ENCODE data around the gene HNRNPDL.
"Not testable (repeated sequence)": the region's sequence is repeated elsewhere in the genome, so short reads cannot be mapped to it uniquely, and the experiment has no call there.

Gene HNRNPDL

DNA sequence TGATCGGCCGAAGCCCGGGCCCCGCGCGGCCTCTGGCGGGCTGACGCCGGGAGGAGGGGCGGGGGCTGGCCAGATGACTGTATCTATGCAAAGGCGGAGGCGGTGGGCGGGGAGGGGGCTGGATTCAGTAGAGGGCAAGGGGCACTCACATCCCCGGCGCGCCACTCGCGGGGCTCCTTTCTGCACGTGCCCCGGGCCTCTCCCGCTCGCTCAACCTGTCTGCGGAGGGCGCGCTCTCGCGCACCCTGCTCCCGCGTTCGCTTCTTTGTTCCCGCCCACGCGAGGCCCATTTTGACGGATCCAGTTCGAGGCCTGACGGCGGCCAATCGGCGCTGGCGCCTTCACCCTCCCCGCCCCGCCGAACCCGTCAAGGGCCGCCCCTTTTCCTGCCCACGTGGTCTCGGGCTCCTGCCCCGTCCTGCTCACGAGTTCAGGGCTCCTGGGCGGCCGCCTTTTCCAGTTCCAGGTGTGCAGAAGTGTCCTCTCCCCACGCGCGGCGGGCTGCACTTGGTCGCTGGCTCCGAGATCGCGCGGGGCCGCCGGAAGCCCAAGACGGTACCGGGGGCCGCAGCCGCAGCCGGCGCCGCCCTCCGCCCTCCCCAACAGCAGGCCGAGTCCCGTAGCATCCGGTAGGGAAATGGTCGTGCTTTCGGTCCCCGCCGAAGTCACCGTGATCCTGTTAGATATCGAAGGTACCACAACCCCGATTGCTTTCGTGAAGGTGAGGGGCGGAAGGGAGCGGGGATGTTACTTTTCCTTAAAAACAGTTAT, at the start of gene HNRNPDL, which contains the start of gene ENOPH1:
Gene HNRNPDL (minus strand): TSS at position 270 of the 771 bp plus-strand sequence. CDS start 772 bp downstream, outside the sequence.
Gene ENOPH1 (plus strand): TSS at position 398 of the 771 bp plus-strand sequence. CDS start 240 bp downstream, at position 638.
- peak; percentile 91 to 97 for DNase-seq (ENCODE audit: low read depth in 1 of 2, low spot score in 1 of 2)

DNA sequence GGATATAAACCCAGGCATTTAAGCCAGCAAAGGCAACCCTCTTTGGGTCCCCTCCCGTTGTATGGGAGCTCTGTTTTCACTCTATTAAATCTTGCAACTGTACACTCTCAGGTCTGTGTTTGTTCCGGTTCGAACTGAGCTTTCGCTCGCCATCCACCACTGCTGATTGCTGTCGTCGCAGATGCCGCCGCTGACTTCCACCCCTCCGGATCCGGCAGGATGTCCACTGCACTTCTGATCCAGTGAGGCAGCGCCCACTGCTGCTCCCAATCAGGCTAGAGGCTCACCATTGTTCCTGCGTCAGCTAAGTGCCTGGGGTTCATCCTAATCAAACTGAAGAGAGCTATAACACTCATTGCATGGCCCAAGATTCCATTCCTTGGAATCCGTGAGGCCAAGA, 49.3 kb upstream of the HNRNPDL start:
- no peak for DNase-seq (ENCODE audit: low read depth in 1 of 2, low spot score in 1 of 2)

DNA sequence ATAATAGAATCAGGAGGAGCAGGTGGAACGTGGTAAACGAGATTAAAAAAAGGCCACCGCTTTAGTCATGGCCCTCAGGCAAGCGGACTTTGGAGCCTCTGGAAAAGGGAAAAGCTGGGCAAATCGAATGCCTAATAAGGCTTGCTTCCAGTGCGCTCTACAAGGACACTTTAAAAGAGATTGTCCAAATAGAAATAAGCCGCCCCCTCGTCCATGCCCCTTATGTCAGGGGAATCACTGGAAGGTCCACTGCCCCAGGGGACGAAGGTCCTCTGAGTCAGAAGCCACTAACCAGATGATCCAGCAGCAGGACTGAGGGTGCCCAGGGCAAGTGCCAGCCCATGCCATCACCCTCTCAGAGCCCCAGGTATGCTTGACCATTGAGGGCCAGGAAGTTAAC, 47.2 kb upstream of the HNRNPDL start:
- DNase-seq (ENCODE audit: low read depth in 1 of 2, low spot score in 1 of 2): not testable (repeated sequence)

DNA sequence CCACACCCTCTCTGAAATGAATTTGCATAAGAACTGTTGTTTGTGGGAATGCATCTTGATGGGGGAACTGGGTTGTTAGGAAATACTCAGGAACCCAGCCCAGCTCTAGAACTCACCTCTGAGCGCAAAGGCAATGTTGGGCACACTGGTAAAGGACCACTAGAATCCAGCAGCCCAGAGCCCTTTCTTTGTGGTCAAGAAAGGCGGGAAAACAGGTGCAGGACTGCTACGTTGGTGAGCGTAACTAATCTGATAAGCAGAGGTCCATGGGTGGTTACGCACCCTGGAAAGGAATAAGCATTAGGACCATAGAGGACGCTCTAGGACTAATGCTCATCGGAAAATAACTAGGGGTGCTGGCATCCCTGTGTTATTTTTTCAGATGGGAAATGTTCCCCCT, 45.7 kb upstream of the HNRNPDL start:
- not testable (repeated sequence) for DNase-seq (ENCODE audit: low read depth in 1 of 2, low spot score in 1 of 2)

DNA sequence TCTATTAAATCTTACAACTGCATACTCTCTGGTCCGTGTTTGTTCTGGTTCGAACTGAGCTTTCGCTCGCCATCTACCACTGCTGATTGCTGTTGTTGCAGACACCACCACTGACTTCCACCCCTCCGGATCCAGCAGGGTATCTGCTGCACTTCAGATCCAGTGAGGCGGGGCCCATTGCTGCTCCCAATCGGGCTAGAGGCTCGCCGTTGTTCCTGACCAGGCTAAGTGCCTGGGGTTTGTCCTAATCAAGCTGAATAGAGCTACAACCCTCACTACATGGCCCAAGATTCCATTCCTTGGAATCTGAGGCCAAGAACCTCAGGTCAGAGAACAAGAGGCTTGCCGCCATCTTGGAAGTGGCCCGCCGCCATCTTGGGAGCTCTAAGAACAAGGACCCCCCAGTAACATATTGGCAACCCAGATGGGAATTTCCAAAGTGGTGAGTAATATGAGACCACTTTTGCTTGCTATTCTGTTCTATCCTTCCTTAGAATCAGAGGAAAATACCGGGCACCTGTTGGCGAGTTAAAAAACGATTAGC, 43.4 kb upstream of the HNRNPDL start:
- DNase-seq (ENCODE audit: low read depth in 1 of 2, low spot score in 1 of 2): no peak

DNA sequence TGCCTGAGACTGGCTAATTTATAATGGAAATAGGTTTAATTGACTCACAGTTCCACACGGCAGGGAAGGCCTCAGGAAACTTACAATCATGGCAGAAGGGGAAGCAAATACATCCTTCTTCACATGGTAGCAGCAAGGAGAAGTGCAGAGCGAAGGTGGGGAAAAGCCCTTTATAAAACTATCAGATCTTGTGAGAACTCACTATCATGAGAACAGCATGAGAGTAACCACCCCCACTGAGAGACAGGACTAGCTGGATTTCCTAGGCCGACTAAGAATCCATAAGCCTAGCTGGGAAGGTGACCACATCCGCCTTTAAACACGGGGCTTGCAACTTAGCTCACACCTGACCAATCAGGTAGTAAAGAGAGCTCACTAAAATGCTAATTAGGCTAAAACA, 42.8 kb upstream of the HNRNPDL start:
- DNase-seq (ENCODE audit: low read depth in 1 of 2, low spot score in 1 of 2): not testable (repeated sequence)

DNA sequence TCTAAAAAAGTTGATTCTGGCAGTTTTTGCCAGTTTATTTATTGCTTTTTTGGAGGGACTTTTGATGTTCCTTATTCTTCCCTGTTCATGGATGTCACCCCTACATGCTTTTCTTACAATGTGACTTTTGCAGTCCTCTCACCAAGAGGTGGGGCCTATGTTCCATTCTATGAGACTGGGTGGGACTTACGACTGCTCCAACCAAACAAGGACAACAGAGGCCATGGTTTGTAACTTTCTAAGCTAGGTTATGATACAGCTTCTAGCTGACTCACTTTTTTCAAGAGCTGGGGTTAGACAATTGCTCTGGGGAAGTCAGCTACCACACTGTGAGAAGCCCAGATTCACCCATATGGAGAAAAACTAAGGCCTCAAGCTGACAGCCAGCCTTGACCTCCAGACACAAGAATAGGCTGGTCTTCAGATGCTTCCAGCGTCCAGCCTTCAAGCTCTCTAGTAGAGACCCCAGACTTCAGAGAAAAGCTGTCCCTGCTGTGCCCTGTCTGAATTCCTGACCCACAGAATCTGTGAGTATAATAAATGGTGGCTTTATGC, 39.6 kb upstream of the HNRNPDL start:
- DNase-seq (ENCODE audit: low read depth in 1 of 2, low spot score in 1 of 2): no peak

DNA sequence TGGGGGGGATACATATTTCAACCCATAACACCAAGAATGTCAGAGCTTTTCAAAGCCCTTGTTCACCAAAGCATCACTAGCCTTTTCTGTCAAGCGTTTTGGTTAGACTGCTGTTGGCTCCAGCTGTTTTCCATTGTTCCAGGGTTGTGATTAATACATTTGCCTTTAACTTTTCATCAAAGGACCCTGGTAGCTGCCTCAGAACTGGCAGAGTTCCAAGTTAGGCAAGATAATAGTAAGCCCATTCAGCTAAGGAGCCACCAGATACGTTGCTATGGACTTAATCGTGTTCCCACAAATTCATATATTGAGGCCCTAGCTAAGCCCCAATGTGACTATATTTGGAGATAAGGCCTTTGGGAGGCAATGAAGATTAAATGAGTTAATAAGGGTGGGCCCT, 37.2 kb upstream of the HNRNPDL start:
- no peak for DNase-seq (ENCODE audit: low read depth in 1 of 2, low spot score in 1 of 2)

DNA sequence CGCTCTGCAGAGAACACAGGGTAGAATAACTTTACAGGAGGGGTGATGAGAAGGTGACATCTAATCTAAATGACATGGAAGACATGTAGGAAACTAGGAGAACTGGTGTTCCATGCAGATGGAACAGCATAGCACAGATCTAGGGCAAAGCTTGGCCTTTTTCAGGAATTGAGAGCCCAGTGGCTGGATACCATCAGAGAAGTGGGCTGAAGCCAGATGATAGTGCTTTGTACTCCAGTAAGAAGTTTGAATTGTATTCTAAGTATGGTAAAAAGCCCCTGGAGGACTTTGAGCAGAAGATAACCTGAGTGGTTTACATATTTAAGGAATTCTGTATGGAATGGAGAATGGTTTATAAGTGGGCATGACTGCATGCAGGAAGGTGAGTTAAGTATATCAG, 33.0 kb upstream of the HNRNPDL start:
- DNase-seq (ENCODE audit: low read depth in 1 of 2, low spot score in 1 of 2): no peak

DNA sequence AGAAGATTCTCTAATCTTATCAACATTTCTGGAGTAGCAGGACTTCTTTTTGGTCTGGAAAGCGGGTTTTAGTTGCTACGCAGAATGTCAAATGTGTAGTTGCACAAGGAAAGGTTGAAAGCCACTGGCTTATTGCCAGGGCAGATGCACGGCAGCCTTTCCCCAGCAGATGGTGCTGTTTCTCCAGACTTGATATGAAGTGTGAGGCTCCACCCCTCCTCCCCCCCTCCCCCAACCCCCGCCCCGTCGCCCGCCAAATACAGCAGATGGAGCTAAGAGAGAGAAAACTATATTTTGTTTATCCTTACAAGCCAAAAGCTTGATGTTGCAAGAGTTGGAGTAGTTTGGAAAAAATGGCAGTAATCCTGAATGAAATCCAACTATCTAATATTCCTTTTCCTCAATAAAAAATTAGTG, 32.2 kb upstream of the HNRNPDL start:
- DNase-seq (ENCODE audit: low read depth in 1 of 2, low spot score in 1 of 2): peak; percentile 62 to 63

DNA sequence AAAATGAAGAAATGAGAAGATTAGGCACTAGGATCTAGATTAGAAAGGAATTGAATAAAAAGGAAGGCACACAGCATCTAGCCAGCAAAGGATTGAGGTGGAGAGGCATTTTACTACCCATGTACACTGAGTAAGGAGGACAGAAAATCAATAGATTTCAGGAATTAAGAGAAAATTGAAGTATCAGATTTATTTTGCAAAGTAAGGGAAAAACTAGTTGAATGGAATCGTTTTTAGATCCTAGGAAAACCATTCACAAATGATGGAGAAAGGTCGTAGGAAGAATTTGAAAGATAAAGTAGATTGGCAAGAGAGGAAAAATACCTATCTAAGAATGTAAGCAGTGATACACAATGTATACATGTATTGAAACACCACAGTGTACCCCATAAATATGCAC, 31.4 kb upstream of the HNRNPDL start:
- DNase-seq (ENCODE audit: low read depth in 1 of 2, low spot score in 1 of 2): no peak

DNA sequence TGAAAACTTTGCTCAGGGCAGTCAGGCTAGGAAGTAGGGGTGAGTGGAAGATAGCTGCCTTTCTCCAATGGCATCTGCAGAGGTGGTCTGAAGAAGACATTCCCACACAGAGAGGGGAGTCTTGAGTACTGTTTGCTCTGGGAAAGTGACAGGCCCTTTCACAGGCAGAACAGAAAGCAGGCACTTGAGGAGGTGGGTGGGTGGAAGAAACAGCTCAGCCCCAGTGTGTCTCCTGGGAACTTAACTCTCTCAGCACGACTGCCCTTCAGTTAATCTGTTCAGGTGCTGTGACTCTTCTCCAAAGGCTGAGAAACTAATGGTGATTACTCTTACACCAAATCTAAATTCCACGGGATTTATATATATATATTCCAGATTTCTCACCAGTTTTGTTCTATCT, 28.5 kb upstream of the HNRNPDL start:
- no peak for DNase-seq (ENCODE audit: low read depth in 1 of 2, low spot score in 1 of 2)

DNA sequence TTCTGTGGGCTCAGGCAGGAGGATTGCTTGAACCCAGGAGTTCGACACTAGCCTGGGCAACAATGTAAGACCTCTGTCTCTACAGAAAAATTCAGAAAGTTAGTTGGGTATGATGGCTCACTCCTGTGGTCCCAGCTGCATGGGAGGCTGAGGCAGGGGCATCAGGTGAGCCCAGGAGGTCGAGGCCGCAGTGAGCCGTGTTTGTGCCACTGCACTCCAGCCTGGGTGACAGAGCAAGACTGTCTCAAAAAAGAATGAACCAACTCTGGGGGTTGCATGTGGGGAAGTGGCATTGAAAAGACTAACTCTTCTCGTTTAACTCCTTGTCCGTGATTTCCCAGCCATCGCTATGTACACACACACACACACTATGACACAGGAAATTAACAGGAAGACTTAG, 27.0 kb upstream of the HNRNPDL start:
- DNase-seq (ENCODE audit: low read depth in 1 of 2, low spot score in 1 of 2): no peak

DNA sequence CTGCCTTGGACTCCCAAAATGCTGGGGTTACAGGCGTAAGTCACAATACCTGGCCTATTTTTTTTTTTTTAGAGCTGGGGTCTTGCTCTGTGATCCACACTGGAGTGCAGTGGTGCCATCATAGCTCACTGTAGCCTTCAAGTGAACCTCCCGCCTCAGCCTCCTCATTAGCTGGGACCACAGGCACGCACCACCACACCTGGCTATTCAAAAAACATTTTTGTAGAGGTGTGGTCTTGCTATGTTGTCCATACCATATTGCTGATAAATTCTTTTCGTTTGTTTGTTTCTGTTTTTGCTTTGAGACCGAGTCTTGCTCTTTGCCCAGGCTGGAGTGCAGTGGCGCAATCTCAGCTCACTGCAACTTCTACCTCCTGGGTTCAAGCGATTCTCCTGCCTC, 21.8 kb upstream of the HNRNPDL start:
- no peak for DNase-seq (ENCODE audit: low read depth in 1 of 2, low spot score in 1 of 2)

DNA sequence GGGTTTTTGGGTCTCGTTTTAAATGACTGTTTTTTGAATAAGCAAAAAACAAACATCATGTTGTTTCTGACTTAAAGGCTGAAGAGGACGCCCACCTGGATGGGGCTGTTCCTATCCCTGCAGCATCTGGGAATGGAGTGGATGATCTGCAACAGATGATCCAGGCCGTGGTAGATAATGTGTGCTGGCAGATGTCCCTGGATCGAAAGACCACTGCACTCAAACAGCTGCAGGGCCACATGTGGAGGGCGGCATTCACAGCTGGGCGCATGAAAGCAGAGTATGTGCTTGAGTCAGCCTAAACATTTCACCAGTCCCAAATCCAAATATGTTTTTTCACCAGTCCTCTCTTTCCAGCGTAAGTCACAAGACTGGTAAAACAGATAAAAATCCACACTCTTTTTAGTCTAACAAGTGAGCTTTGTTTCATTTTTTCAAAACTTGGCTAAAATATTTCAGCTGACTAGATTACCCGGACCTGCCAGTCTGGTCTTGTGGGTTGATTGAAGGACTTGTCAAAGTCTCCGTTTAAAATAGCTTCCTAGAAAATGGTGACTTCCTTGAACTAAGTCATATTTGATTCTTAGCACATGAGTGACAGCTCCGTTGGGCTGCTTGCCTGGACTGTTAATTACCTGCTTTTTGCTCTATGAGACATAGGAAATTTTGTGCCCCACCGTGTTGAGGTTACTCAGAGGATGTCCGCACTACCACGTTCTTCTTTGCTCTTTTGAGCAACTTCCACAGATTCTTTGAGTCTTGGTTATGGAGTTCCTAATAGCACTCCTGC, 20.9 kb upstream of the HNRNPDL start:
- no peak for DNase-seq (ENCODE audit: low read depth in 1 of 2, low spot score in 1 of 2)

DNA sequence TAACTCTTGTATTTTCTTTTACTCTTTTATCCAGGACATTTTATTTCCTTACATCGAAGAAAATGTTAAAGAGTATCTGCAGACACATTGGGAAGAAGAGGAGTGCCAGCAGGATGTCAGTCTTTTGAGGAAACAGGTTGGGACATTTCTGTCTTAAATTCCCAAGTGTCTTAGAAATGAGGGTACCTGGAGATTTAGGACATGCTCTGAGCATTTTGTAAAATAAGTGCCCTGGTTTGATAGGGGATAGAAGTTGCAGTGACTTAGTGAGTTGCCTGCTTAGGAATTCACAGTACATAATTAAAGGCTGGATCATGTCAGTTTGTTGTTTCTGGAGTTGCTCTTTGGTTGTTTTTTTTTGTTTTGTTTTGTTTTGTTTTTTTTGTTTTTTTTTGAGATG, 17.6 kb upstream of the HNRNPDL start:
- DNase-seq (ENCODE audit: low read depth in 1 of 2, low spot score in 1 of 2): no peak

DNA sequence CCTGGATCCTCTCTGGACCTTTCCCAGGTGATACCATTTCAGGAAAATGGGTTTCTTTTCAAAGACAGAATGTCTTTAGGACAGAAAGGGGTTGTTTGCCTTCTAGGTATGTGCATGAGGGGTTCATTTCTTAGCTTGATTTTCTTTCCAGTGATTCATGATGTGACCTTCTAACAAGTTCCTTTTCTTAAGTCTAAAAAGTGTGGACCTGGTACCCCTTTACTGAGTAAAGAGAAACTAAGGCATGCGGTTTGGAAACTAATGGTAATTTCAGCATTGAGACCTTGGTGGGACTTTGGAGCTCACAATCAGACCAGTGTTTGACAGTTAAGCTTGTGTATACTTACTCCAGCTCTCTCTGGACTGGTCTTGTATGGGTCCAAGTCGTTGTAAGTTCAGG, 8.8 kb upstream of the HNRNPDL start:
- no peak for DNase-seq (ENCODE audit: low read depth in 1 of 2, low spot score in 1 of 2)

DNA sequence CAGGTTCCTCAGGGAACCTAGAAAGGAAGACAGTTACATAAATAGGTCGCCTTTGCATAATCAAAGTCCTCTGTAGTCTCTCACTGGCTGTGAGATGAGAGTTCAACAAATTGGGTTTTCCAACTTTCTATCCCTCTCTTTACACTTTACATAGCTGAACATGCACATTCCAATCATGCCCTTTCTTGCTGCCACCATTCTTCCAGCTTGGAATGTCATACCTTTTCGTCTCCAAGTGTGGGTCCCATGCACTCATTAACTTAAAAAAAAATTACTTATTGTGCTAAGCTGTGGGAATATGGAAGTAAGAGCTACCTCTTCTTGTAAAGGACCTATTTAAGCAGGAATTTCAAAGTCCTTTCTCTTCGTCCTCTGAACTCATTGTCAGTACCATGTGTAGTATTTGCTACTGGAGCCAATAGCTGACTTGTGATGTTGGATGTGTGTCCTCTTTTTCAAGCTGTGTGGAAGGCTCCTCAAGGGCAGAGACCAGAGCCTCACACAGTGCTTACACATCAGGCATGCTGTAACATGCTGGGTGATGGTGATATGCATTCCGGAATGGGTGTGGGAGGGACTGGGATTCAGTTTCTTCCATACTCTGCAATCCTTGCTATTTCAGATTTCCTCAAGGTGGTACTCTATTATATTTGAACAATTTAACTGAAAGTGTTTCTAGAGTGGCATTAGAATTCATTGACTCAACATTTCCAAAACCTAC, 7.2 kb upstream of the HNRNPDL start:
- no peak for DNase-seq (ENCODE audit: low read depth in 1 of 2, low spot score in 1 of 2)

DNA sequence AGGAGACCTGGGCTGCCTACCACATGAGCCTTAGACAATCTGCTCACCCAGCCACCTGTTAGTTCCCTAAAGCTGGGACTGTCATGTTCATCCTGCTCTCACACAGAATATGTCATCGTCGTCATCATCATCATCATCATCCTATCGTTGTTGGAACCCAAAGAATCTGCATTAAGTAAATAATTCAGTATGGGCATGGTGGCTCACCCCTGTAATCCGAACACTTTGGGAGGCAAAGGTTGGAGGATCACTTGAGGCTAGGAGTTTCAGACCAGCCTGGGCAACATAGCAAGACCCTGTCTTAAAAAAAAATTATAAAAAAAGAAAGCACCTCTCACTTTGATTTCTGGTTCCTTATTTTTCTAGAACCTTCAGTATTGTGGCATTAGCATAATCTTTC, 6.5 kb upstream of the HNRNPDL start:
- DNase-seq (ENCODE audit: low read depth in 1 of 2, low spot score in 1 of 2): no peak

DNA sequence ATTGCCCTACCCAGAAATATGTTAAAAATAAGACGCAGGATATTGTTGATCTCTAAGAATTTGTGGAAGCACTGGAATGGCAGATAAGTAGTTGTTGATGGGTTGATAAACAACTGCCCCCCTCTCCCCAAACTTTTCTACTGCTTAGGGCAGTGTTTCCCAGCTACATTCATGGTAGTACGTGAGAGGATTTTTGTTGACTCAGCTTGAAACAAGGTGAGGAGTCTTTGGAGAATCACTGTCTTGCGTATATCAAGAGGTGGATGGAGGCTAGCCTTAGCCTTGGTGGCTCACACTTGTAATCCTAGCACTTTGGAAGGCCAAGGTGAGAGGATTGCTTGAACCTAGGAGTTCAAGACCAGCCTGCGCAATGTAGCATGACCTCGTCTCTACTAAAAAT, 5.9 kb upstream of the HNRNPDL start:
- no peak for DNase-seq (ENCODE audit: low read depth in 1 of 2, low spot score in 1 of 2)

DNA sequence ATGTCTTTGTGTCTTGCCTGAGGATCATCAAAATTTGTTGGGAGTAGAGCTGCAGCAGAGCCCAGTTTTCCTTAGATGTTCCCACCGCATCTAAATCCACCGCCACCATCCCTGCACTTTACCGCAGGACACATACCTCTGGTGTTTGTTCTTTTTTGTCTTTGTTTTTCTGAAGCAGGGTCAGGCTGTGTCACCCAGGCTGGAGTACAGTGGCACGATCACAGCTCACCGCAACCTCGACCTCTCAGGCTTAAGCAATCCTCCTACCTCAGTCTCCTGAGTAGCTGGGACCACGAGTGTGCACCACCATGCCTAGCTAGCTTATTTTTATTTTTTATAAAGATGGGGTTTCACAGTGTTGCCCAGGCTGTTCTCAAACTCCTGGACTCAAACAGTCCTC, 4.7 kb upstream of the HNRNPDL start:
- DNase-seq (ENCODE audit: low read depth in 1 of 2, low spot score in 1 of 2): no peak

Data from activated T-helper 1 cell treated with anti-CD3 and anti-CD28 coated beads, Interleukin-2, amount 50 U/mL, for 16 hours (primary cell).